ENCODE data around the gene CNTN6. TPM values are rescaled to one million over a fixed set of nuclear protein-coding genes. Genes with fewer than 3 reads are reported as not detected.
"Not testable (repeated sequence)": the region's sequence is repeated elsewhere in the genome, so short reads cannot be mapped to it uniquely, and the experiment has no call there.

CNTN6 gene
- polyA plus RNA-seq, 2 donors: 0.01 TPM; not detected in 1

DNA sequence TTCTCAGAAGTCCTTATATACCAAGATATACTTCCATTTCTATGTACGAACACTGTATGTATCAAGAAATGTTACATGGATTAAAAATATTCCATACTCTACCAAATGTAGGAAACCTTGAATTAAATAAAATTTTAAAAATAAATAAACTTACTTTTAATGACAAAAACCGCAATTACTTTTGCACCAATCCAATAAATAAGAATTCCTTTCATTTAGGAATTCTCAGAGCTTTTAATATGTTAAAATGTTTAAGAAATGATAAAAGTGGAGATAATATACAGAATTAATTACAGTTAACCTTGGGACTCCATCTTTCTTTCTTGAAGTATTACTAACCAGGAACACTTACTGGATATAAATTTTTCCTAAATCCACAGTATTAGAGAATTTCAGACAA lies 272.7 kb downstream of the CNTN6 start:
- no peaks in the 10 kb centered on the region for H3K4me1 ChIP-seq (ENCODE audit: control insufficient read depth in 2 of 2, insufficient read depth in 2 of 2, low read length in 1 of 2)
- H3K27ac ChIP-seq (ENCODE audit: low read depth in 2 of 2, low read length in 1 of 2): no peak overlapping the region
- 82 to 88% methylated on average over 2 of the region's 2 CpGs for WGBS, 2 donors
- peaks cover 3 to 4% of the 10 kb centered on the region in 2 donors for H3K9me3 ChIP-seq (ENCODE audit: control insufficient read depth in 2 of 2, insufficient read depth in 1 of 2, low read depth in 1 of 2, low read length in 1 of 2)
- H3K27me3 ChIP-seq (ENCODE audit: control insufficient read depth in 1 of 2, insufficient read depth in 2 of 2, low read length in 2 of 2): no peaks in the 10 kb centered on the region
- no peaks in the 10 kb centered on the region for H3K36me3 ChIP-seq (ENCODE audit: control insufficient read depth in 2 of 2, insufficient read depth in 2 of 2, low read length in 1 of 2)
- no peak overlapping the region for H3K4me3 ChIP-seq (ENCODE audit: low read depth in 1 of 2, low read length in 2 of 2)

DNA sequence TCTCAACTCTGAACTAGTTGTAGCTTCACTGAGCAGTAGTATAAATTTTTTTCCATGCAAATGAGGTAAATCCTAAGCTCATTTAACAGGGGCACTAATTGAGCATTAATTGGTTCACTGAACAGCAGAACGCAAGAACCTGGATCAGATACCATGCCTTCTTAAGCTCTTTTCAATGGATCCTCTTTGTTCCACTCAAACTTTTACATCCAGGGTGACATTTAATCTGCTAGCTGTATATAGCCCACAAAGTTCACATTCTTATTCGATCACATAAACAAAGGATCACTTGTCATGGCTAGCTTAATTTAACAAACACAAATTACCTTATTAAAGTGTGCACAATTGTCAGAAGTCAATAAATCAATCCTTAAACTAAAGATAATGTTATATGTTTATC lies 281.6 kb downstream of the CNTN6 start:
- Histone ChIP-seq H3K9me3 (ENCODE audit: control insufficient read depth in 2 of 2, insufficient read depth in 1 of 2, low read depth in 1 of 2, low read length in 1 of 2) (no peaks in the 10 kb centered on the region), H3K27ac (ENCODE audit: low read depth in 2 of 2, low read length in 1 of 2) (no peak overlapping the region), H3K4me3 (ENCODE audit: low read depth in 1 of 2, low read length in 2 of 2) (no peak overlapping the region), H3K36me3 (ENCODE audit: control insufficient read depth in 2 of 2, insufficient read depth in 2 of 2, low read length in 1 of 2) (no peaks in the 10 kb centered on the region), H3K27me3 (ENCODE audit: control insufficient read depth in 1 of 2, insufficient read depth in 2 of 2, low read length in 2 of 2) (no peaks in the 10 kb centered on the region), H3K4me1 (ENCODE audit: control insufficient read depth in 2 of 2, insufficient read depth in 2 of 2, low read length in 1 of 2) (no peaks in the 10 kb centered on the region)
- WGBS, 2 donors: 55 to 56% methylated on average over 2 of the region's 2 CpGs

DNA sequence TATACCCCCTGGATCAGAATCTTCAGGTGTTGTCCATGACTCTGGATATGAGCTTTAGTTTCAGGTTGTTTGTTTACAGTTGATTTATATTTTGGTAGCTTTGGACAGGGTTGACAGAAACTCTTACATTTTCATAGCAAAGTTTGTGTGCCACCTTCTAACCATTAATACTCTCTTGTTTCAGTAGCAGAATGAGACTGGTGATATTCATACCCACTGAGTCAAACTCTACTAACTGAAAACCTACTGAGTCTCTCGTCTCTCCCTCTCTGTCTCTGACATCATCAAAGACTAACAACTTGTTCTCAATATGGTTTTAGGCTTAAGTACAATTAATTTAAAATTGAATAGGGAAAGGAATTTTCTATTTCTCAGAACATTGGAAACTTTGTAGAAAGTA lies 282.3 kb downstream of the CNTN6 start:
- H3K27ac ChIP-seq (ENCODE audit: low read depth in 2 of 2, low read length in 1 of 2): no peak overlapping the region
- no peaks in the 10 kb centered on the region for H3K36me3 ChIP-seq (ENCODE audit: control insufficient read depth in 2 of 2, insufficient read depth in 2 of 2, low read length in 1 of 2)
- H3K4me3 ChIP-seq (ENCODE audit: low read depth in 1 of 2, low read length in 2 of 2): no peak overlapping the region
- H3K4me1 ChIP-seq (ENCODE audit: control insufficient read depth in 2 of 2, insufficient read depth in 2 of 2, low read length in 1 of 2): no peaks in the 10 kb centered on the region
- no peaks in the 10 kb centered on the region for H3K9me3 ChIP-seq (ENCODE audit: control insufficient read depth in 2 of 2, insufficient read depth in 1 of 2, low read depth in 1 of 2, low read length in 1 of 2)
- no peaks in the 10 kb centered on the region for H3K27me3 ChIP-seq (ENCODE audit: control insufficient read depth in 1 of 2, insufficient read depth in 2 of 2, low read length in 2 of 2)
- 67 to 77% methylated on average over 1 of the region's 1 CpG for WGBS, 2 donors

DNA sequence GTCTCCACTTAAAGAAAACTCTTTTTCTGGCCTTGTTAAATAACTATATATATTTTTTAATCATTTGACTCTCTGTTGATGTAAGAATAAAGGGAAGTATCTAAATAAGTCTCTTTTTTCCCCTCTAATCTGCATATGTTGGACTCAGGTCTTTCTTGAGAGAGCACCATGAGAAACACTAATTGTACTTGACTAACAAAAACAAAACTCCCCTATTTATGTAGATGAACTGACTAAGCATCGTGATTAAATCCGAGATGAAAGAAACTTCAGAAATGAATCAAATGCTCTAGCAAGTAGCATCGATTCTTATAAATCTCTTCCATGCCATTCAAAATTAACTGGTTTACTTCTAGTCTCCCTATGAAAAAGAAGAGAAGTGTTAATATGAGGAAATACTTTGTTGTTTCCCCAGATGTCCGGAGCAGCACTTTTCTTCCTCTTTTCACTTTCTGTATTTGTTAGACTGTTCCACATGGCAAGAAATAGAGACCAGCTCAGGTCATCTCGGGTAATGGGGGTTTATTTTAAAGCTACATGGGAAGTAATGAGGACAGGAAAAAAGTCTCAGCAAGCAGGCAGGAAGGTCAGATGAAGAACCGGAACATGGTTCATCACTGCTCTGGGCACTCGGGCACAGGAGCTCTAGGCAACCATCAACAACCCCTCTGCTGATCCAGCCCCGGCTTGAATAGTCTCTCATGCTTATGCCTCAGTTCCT lies 288.3 kb downstream of the CNTN6 start:
- no peaks in the 10 kb centered on the region for H3K27me3 ChIP-seq (ENCODE audit: control insufficient read depth in 1 of 2, insufficient read depth in 2 of 2, low read length in 2 of 2)
- H3K27ac ChIP-seq (ENCODE audit: low read depth in 2 of 2, low read length in 1 of 2): no peak overlapping the region
- WGBS, 2 donors: 65 to 70% methylated on average over 8 of the region's 8 CpGs
- no peaks in the 10 kb centered on the region for H3K4me1 ChIP-seq (ENCODE audit: control insufficient read depth in 2 of 2, insufficient read depth in 2 of 2, low read length in 1 of 2)
- no peaks in the 10 kb centered on the region for H3K36me3 ChIP-seq (ENCODE audit: control insufficient read depth in 2 of 2, insufficient read depth in 2 of 2, low read length in 1 of 2)
- no peak overlapping the region for H3K4me3 ChIP-seq (ENCODE audit: low read depth in 1 of 2, low read length in 2 of 2)
- no peaks in the 10 kb centered on the region for H3K9me3 ChIP-seq (ENCODE audit: control insufficient read depth in 2 of 2, insufficient read depth in 1 of 2, low read depth in 1 of 2, low read length in 1 of 2)

DNA sequence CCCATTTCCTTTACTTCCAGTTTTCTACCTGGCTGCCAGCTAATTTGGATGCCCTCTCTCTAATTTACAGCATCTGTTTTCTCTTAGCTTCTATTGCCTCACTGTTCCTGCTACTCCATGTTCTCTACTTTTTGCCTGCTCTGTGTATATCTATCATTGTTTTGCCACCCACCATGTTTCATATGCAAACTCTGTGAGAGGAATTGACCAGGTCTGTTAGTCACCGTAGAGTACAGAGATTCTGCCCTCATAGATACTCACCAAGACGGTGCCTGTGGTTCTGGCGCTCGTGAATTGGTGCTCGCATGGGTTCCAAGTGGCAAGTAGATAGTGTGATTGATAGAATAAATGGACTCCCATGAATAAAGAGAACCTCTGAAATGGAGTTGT lies 288.8 kb downstream of the CNTN6 start:
- Histone ChIP-seq H3K4me1 (ENCODE audit: control insufficient read depth in 2 of 2, insufficient read depth in 2 of 2, low read length in 1 of 2) (no peaks in the 10 kb centered on the region), H3K27ac (ENCODE audit: low read depth in 2 of 2, low read length in 1 of 2) (no peak overlapping the region), H3K36me3 (ENCODE audit: control insufficient read depth in 2 of 2, insufficient read depth in 2 of 2, low read length in 1 of 2) (no peaks in the 10 kb centered on the region), H3K9me3 (ENCODE audit: control insufficient read depth in 2 of 2, insufficient read depth in 1 of 2, low read depth in 1 of 2, low read length in 1 of 2) (no peaks in the 10 kb centered on the region), H3K4me3 (ENCODE audit: low read depth in 1 of 2, low read length in 2 of 2) (no peak overlapping the region), H3K27me3 (ENCODE audit: control insufficient read depth in 1 of 2, insufficient read depth in 2 of 2, low read length in 2 of 2) (no peaks in the 10 kb centered on the region)
- 72 to 74% methylated on average over 5 of the region's 5 CpGs for WGBS, 2 donors

DNA sequence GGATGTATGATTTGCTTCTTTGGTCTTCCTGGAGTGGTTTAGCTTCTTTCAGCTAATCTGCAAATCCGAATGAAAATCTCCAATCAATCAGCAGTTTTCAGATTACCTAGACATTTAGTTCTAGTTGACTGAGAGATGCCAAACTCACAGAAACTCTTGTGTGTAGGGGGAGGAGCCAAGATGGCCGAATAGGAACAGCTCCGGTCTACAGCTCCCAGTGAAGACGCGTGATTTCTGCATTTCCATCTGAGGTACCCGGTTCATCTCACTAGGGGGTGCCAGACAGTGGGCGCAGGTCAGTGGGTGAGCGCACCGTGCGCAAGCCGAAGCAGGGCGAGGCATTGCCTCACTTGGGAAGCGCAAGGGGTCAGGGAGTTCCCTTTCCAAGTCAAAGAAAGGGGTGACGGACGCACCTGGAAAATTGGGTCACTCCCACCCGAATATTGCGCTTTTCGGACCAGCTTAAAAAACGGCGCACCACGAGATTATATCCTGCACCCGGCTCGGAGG lies 294.6 kb downstream of the CNTN6 start:
- H3K27ac ChIP-seq (ENCODE audit: low read depth in 2 of 2, low read length in 1 of 2); H3K4me3 ChIP-seq (ENCODE audit: low read depth in 1 of 2, low read length in 2 of 2); H3K4me1 ChIP-seq (ENCODE audit: control insufficient read depth in 2 of 2, insufficient read depth in 2 of 2, low read length in 1 of 2); H3K9me3 ChIP-seq (ENCODE audit: control insufficient read depth in 2 of 2, insufficient read depth in 1 of 2, low read depth in 1 of 2, low read length in 1 of 2); H3K27me3 ChIP-seq (ENCODE audit: control insufficient read depth in 1 of 2, insufficient read depth in 2 of 2, low read length in 2 of 2); H3K36me3 ChIP-seq (ENCODE audit: control insufficient read depth in 2 of 2, insufficient read depth in 2 of 2, low read length in 1 of 2): not testable (repeated sequence)
- 87 to 94% methylated on average over 19 to 22 of the region's 23 CpGs for WGBS, 2 donors

DNA sequence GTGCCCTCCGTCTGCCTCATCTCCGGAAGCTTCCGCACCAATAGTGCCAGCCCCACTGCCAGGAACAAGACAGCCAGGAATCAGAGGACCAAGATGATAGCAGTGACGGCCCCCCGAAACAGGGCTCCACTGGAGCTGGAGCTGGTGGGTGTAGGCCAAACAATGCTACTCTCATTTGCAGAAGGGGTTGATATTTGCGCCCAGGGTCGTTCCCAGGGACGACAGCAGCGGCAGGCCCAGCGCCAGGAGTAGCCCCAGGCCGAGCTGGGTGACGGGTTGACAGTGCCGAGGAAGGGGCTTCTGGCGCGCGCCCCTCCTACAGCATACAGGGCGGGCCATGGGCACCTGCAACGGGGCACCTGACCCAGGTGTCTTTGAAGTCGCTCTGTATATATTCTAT lies 301.4 kb downstream of the CNTN6 start:
- H3K4me1 ChIP-seq (ENCODE audit: control insufficient read depth in 2 of 2, insufficient read depth in 2 of 2, low read length in 1 of 2): no peaks in the 10 kb centered on the region
- H3K9me3 ChIP-seq (ENCODE audit: control insufficient read depth in 2 of 2, insufficient read depth in 1 of 2, low read depth in 1 of 2, low read length in 1 of 2): peaks cover 0 to 5% of the 10 kb centered on the region in 2 donors
- no peaks in the 10 kb centered on the region for H3K27me3 ChIP-seq (ENCODE audit: control insufficient read depth in 1 of 2, insufficient read depth in 2 of 2, low read length in 2 of 2)
- 91 to 92% methylated on average over 19 of the region's 19 CpGs for whole genome bisulfite sequencing, 2 donors
- no peak overlapping the region for H3K4me3 ChIP-seq (ENCODE audit: low read depth in 1 of 2, low read length in 2 of 2)
- H3K36me3 ChIP-seq (ENCODE audit: control insufficient read depth in 2 of 2, insufficient read depth in 2 of 2, low read length in 1 of 2): no peaks in the 10 kb centered on the region
- no peak overlapping the region for H3K27ac ChIP-seq (ENCODE audit: low read depth in 2 of 2, low read length in 1 of 2)

DNA sequence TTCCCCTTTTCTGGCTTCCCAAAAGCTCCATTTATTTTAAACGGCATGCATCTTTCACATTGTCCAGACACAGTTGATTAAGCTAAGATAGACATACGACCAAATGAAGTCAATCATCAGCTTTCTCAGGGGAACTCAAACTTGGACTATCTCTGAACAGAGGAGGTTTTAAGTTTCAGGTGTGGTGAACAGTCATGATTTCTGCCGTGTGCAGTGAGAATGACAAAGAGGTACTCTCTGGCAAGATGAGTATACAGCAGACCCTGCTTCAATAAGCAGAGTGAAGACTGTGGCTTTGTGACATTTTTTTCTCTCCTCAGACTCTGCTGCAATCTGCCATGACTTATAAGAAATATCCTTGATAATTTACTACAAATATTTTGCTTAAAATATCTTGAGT lies 307.7 kb downstream of the CNTN6 start:
- WGBS, 2 donors: 48 to 54% methylated on average over 3 of the region's 3 CpGs

DNA sequence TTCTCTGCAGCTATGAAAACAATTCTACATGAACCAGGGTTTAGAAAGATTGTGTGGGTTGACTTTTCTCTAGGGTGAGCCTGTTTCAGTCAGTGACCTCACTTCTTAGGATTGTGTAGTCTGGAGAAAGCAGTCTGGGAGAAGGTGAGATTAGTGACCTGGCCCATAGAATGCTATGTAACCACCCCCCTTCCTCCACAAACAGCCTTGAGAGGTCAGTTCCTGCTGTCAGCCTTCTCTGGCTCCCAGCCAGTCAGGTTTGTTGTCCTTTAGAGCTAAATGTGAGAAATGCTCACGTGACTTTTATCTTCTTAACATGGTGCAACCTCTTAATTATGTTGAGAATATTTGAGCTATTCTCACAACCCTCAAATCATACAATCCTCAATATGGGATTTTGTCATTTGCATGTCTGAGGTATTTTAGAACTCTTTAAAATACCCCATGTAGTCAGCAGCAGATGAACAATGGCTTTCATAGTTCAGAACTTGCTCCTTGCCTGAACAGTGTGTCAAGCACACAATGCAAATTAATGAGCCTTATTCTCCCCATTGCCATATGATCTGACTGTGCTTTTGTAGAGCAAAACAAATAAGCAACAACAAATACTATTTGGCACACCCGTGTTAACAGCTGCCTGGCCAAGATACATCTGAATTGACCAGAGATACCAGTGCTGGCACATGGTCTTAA lies 311.6 kb downstream of the CNTN6 start:
- Histone ChIP-seq H3K27ac (ENCODE audit: low read depth in 2 of 2, low read length in 1 of 2) (no peak overlapping the region), H3K36me3 (ENCODE audit: control insufficient read depth in 2 of 2, insufficient read depth in 2 of 2, low read length in 1 of 2) (no peaks in the 10 kb centered on the region), H3K9me3 (ENCODE audit: control insufficient read depth in 2 of 2, insufficient read depth in 1 of 2, low read depth in 1 of 2, low read length in 1 of 2) (no peaks in the 10 kb centered on the region), H3K27me3 (ENCODE audit: control insufficient read depth in 1 of 2, insufficient read depth in 2 of 2, low read length in 2 of 2) (no peaks in the 10 kb centered on the region), H3K4me1 (ENCODE audit: control insufficient read depth in 2 of 2, insufficient read depth in 2 of 2, low read length in 1 of 2) (peaks cover 0 to 2% of the 10 kb centered on the region in 2 donors), H3K4me3 (ENCODE audit: low read depth in 1 of 2, low read length in 2 of 2) (no peak overlapping the region)
- 47 to 51% methylated on average over 2 of the region's 2 CpGs for WGBS, 2 donors

More for the DNA sequence above, 307.7 kb downstream of the CNTN6 start:
- Histone ChIP-seq H3K4me3 (ENCODE audit: low read depth in 1 of 2, low read length in 2 of 2) (no peak overlapping the region), H3K27ac (ENCODE audit: low read depth in 2 of 2, low read length in 1 of 2) (no peak overlapping the region), H3K4me1 (ENCODE audit: control insufficient read depth in 2 of 2, insufficient read depth in 2 of 2, low read length in 1 of 2) (peaks cover 0 to 2% of the 10 kb centered on the region in 2 donors), H3K9me3 (ENCODE audit: control insufficient read depth in 2 of 2, insufficient read depth in 1 of 2, low read depth in 1 of 2, low read length in 1 of 2) (no peaks in the 10 kb centered on the region), H3K27me3 (ENCODE audit: control insufficient read depth in 1 of 2, insufficient read depth in 2 of 2, low read length in 2 of 2) (no peaks in the 10 kb centered on the region), H3K36me3 (ENCODE audit: control insufficient read depth in 2 of 2, insufficient read depth in 2 of 2, low read length in 1 of 2) (no peaks in the 10 kb centered on the region)

DNA sequence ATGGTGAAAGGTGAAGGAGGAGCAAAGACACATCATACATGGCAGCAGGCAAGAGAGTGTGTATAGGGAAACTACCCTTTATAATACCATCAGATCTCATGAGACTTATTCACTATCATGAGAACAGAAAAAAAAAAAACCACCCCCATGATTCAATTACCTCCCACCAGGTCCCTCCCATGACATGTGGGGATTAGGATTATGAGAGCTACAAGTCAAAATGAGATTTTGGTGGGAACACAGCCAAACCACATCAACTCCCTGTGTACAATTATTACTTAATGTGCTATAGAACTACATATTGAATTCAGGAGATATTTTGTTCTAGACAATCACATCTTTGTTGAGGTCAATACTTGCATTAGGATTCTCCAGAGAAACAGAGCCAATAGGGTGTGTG lies 313.4 kb downstream of the CNTN6 start:
- no peaks in the 10 kb centered on the region for H3K27me3 ChIP-seq (ENCODE audit: control insufficient read depth in 1 of 2, insufficient read depth in 2 of 2, low read length in 2 of 2)
- no peak overlapping the region for H3K4me3 ChIP-seq (ENCODE audit: low read depth in 1 of 2, low read length in 2 of 2)
- H3K27ac ChIP-seq (ENCODE audit: low read depth in 2 of 2, low read length in 1 of 2): no peak overlapping the region
- no peaks in the 10 kb centered on the region for H3K36me3 ChIP-seq (ENCODE audit: control insufficient read depth in 2 of 2, insufficient read depth in 2 of 2, low read length in 1 of 2)
- peaks cover 0 to 2% of the 10 kb centered on the region in 2 donors for H3K4me1 ChIP-seq (ENCODE audit: control insufficient read depth in 2 of 2, insufficient read depth in 2 of 2, low read length in 1 of 2)
- no peaks in the 10 kb centered on the region for H3K9me3 ChIP-seq (ENCODE audit: control insufficient read depth in 2 of 2, insufficient read depth in 1 of 2, low read depth in 1 of 2, low read length in 1 of 2)

Measured in esophagus (tissue), 2 donors.